HG02852 (cell line): ENCODE results near the gene CEP131.
"Not testable (repeated sequence)": the region's sequence is repeated elsewhere in the genome, so short reads cannot be mapped to it uniquely, and the experiment has no call there.

Source experiments
- ATAC-seq: cut with Tn5 transposase; IDR thresholded peaks from one replicate; pipeline ENCODE4 v1.9.1; 2021; ENCODE audit warnings: mild to moderate bottlenecking, moderate library complexity; ENCODE audit not compliant: unreplicated experiment

The CEP131 gene

DNA sequence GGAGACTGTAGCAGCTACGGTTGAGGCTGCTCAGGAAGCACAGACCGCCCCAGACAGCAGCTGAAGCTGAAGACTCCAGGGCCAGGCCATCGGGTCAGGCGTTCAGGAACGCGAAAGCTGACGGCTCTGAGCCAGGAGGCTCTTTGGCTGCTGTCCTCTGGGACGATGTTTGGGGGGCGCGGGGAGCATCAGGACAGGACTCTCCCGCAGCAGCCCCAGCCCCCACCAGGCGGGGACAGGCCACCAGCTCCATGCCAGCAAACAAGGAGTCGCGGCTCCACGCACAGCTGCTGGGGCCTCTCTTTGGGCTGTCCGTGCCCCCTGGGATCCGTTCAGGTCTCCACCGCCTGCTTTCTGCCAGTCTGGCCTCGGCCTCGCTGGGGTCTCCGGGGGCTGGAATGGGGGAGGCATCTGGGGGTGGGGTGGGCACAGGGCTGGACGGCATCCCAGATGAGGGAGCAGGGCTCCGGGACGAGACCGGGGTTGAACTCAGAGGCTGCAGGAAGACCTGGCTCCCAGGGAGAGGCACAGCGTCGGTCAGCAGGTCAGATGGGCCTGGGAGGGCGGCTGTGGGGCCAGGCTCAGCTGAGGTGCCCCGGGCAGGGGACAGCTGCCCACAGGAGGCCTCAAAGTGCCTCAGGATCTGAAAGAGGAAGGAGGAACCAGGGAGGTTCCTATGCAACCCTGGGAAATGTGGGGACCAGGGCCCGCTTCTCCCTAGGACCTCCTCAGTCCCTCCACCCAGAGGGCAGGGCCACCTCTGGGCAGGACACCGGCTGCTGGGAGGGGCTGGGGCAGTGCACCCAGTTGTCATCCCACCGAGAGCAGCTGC is 6.3 kb upstream of the CEP131 start:
- no peak for ATAC-seq

DNA sequence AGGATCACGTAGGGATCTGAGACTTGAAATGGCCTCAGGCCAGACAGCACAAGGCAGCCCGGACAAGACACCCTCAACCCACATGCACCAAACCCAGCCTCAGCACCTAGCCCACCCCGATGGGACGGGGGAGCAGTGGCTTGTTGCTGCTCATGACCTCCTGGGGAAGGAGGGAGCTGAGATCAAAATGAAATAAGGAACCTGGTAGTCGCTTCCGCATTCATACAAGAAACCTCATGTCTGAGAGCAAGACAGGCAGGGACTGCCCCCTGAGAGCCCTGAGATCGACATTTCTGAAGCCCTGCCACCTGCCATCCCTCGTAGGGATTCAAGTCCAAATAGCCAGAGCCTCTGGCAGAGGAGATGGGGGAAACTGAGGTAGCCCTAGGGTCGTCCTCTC is 5.7 kb upstream of the CEP131 start:
- no peak for ATAC-seq

DNA sequence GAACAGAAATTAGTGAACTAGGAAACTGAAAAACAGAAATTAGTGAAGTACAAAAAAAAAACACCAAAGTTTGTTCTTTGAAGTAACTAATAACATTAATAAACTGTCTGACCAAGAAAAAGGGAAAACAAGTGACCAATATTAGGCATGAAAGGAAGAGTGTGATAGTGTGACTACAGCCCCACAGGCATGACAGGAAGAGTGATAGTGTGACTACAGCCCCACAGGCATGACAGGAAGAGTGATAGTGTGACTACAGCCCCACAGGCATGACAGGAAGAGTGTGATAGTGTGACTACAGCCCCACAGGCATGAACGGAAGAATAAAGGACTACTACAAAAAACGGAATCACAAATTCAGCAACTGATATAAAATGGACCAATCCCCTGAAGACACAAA is 4.9 kb upstream of the CEP131 start:
- not testable (repeated sequence) for ATAC-seq

DNA sequence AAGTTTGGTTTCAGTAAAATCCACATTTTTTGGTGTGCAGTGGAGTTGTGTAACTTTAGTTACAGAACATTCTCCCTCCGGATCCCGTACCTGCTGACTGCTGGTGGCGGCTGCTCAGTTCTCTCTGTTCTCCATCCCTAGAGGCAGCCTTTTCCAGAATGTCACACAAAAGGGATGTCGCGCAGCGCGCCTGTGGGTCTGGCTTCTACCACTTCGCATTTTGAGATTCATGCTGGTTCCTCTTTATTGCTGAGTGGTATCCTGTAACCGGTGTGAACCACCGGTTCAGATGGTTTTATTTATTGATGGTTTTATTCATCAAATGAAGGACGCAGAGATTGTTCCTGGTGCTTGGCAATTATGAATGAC is 981 bp upstream of the CEP131 start:
- no peak for ATAC-seq

DNA sequence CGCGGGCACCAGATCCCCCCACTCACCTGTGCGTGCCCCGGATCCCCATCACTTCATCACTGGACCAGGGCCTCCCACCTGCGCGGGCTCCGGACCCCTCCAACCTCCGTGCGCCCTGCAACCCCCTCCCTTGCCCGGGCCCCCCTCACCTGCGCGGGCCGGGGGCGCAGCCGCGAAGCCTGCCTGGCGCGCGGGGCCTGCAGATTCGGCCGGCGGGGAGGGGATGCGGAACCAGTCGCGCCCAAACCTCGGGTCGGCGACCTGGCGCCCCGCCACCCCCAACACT is 202 bp downstream of the CEP131 start:
- ATAC-seq: peak; percentile 10

DNA sequence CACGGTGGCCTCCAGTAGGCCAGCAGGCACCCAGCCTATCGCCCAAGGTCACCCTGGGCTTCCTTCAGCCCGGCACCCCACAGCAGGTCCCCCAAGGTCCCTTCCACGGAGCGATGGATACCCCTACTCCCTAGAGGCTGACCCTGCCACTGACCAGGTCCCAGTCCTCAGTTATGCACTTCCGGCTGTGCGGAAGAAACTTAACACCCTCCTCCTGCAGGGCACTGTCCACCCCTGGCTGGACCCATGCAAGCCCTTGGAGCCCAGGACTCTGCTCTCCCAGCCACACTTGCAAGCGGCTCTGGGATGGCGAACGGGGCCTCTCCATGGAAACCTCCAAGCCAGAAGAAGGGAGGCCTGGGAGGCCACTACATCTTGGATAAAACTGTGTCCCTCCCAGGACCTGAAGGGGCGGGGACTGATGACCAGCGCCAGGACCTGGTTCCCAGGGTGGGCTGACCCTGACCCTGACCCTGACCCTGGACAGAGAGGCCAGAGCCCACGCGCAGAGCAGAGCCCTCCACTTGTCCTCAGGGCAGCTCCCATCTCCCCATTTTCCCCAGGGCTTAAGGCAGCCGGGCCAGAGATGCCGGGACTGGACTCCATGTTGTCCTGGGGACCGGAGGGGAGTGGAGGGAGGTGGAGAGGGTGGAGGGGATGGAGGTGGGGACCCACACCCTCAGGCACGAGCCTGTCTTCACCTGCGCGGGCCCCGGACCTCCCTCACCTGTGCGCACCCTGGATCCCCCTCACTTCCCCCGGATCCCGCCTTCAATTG is 734 bp downstream of the CEP131 start:
- no peak for ATAC-seq

DNA sequence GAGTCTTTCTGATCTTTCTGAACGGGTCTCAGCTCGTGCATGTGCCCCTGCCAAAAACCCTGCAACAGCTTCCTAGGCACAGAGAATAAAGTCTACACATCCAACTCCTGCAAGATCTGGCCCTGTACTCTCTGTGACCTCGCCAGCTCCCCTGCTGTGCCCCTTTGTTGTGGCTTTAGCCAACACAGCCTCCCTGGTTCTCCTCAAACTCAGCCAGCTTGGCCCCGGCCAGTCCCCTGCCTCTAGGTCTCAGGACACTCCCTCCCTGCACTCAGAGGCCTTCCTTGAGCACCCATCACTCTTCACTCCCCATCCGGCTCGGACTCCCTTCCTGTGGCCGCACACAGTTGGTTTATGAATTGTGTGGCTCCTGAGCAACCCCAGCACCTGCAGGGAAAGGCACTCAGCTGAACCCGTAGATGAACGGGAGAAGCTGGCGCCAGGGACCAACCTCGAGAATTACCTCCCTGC is 1.4 kb downstream of the CEP131 start:
- no peak for ATAC-seq

DNA sequence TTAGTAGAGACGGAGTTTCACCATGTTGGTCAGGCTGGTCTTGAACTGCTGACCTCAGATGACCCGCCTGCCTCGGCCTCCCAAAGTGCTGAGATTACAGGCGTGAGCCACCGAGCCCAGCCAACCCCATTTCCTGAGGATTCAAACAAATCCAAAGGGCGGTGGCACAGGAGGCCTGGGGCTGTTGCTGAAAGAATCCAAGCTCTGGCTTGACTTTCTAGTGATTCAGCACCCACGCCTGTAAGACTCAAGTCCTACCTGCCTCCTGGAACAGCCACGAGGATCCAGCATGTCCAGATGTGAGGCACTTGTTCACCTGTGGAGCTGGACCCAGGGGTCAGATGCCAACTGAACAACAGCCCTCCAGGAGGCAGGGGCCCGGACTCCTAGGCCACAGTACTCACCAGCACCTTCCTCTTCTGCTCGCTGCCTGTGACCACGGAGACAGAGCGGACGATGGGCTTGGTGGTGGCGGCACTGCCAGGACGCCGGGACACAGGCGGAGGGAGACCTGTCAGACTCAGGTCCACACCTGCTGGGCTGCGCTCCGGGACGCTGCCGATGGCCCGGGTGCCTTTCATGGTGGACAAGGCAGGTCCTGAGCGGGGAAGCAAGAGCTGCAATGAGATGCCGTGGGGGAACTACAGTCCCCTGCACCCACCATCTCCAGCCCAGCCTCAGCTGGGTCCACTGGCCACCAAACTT is 3.1 kb downstream of the CEP131 start:
- no peak for ATAC-seq

DNA sequence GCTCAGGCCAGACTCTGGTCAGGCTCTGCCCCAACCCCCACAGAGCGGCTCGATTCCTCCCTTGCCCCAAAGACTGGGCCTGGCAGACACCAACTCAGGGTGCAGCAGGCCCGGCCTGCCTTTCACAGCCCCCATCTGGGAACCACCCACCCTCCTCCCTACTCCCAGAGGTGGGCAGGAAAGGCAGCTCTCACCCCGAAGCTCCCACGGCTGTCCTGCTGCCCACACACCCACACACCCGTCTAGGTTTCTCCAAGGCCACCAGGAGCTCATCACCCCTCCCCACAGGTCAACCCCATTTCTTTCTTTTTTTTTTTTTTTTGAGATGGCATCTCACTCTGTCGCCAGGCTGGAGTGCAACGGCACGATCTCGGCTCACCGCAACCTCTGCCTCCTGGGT is 3.8 kb downstream of the CEP131 start:
- ATAC-seq: no peak

DNA sequence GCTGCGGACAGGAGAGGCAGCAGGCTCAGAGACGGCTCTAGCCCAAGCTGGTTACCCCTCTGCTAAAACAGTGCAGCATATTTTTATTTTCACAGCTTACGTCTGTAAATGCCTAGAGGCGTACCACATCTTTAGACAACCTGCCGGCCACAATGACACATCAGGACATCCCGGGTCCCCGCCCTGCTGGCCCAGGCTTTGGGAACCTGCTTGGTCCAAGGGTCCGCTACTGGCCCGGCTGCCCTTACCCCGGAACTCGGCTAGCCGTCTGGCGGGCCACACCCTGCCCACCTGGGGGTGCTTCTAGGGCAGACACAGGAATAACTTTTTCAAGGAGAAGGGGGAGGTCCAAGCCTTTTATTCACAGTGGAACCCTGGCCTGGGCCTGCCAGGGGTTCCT is 4.3 kb downstream of the CEP131 start:
- no peak for ATAC-seq

DNA sequence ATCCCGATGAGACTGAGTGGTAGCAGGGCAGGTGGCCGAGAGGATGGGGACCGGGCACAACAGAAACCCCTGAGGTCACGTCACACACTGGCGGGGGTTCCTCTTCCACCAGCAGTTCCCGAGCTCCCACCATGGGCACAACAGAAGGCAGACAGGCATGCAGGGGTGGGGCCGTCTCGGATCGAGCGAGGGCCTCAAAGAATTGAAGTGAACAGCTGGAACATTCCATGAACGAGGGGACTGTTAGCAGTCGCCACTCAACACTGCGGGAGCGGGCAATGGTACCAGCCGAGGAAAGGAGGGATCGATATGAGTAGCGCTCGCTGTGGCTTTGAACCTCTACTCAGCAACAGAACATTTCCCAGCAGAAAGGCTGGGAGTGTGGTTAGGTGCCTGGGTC is 5.3 kb downstream of the CEP131 start:
- no peak for ATAC-seq

DNA sequence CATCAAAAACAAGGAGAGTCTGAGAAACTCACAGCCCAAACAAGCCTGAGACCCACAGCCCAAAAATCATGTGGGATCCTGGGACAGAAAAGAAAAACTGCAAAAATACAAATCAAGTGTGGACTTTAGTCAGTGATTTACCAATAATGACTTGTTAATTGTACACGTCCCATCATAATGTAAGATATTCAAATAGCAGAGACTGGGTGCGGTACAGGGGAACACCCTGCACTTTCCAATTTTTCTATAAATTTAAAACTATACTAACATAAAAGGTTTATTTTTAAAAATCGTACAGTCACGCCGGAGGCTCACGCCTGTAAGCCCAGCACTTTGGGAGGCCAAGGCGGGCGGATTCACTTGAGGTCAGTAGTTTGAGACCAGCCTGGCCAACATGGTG is 8.8 kb downstream of the CEP131 start:
- ATAC-seq: no peak

DNA sequence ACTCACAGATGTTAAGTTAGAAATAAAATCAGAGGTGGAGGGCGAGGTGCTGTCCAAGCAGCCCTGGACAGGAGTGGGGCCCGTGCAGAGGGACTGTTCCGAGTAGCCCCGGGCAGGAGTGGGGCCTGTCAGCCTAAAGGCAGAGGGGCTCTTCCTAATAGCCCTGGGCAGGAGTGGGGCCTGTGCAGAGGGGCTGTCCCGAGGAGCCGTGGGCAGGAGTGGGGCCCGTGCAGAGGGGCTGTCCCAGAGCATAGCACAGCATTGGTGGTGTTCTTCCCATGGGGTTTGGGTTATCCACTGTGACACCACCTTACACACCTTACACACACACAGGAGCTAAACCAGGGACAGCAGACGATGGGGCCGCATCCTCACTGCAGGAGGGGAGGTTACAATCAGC is 10.4 kb downstream of the CEP131 start:
- no peak for ATAC-seq

DNA sequence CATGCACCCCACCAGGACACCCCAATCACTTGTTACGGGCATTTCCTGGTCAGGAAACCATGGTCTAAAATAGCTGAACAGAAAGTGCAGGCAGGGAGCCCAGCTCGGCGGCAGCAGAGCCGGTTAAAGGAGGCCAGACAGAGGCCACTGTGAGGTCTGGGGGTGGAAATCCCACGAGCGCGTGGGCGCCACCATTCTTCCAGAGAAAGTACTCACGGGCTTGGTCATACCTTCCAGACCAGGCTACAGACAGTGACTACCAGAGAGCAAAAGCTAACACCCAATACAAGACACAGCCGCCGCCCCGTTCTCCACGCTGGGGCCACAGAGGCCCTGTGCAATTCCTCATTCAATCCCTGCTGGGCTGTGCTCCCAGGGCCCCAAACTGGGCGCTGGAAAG is 11.9 kb downstream of the CEP131 start:
- no peak for ATAC-seq

DNA sequence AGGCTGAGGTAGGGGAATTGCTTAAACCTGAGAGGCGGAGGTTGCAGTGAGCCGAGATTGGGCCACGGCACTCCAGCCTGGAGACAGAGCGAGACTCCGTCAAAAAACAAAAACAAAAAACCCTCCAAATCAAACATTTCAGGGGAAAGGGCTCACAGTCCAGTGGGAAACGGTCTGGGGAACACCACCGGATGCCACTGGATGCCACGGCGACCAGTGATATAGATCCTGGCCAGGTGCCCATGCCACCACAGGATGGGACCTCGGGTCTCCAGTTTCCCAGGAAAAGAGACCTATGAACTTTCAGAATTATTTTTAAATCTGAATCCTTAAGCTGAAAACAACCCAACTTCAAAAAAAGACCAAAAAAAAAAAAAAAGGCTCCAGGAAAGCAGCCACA is 12.3 kb downstream of the CEP131 start:
- ATAC-seq: no peak

DNA sequence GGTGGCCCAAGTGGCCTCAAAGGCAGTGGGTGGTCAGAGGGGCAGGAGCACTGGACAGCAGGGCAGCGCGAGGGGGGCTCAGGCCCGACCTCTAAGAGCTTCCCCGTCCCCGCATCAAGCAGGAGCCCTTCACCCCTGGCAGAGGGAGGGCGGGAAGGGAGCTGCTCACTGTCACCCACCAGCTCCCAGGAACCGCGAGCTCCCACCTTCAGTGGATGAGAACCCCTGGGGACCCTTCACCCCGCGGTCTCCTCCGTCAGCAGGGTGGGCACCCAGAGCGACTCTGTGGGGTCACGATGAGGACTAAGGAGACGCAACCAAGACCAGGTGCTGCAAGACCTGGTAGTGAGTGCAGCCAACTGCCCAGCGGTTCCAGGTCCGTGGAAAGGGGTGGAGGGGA is 13.6 kb downstream of the CEP131 start:
- ATAC-seq: no peak

DNA sequence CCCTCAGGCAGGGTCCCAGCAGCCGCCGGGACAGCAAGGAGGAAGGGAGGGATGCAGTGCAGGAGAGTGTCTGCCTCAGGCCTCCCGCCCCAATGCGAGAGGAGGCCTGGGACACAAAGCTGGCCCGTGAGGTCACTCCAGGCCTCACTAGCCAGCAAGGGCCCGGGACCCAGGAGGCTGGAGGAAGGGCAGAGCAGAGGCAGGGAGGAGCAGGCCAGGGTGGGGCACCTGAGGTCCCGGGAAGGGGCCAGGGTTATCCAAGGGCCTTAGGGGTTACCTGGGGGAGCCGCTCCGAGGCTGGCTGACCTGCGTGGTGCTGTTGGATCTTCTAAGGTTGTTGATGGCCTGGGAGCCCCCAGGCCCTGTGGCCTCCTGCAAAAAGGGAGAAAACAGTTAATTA is 14.1 kb downstream of the CEP131 start:
- no peak for ATAC-seq

DNA sequence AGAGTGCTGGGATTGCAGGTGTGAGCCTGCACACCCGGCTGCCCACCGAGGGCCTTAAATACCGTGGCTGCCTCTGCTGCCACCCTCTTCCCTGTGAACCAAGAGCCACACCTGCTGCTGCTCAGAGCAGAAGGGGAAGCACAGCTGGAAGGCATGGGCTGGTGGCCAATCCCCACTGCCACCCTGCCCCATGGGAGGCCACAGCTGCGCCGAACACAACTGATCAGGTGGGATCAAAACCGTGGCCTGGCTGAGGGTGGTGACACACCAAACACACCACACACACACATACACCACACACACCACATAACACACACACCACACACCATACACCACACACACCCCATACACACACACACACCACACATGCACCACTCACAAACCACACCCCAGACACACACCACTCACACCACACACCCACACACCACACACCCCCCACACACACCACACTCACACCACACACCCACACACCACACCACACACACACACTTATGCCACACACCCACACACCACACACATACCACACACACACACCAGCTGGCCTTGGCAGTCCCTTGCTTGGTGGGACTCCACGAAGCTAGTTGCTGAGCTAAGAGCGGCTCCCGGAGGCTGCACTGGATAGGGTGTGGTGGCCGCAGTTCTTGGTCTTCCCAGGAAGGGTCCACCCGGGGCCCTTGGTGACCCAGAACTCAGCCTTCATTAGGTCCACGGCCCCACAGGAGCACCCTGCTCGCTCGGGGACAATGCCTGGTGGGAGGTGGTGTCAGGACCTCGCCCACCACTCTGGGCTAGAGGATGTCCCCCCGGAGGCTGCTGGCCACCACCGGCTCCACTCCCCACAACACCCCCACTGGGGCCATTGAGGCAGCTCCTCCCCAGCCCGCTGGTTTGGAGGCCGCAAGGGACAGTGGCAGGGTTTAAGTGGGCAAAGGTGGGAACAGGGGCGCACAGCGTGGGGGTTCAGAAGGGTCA is 14.9 kb downstream of the CEP131 start:
- ATAC-seq: no peak

DNA sequence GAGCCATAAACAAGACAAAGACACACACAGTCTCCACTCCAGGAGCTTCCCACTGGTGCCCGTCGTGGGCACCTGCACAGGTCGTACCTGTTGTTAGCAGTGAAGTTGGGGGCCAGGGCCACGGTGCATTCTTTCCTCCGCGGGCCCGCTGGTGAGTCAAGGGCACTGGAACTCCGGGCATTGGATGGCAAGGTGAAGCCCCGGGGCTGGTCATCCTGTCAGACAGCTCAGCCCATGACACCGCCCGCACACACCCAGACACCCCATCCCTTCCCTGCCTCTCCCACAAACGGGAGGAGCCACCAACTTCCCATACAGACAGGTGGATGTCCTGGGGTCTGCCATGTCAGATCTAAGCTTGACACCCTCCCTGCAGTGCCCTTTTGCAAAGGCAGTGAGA is 16.1 kb downstream of the CEP131 start:
- no peak for ATAC-seq

DNA sequence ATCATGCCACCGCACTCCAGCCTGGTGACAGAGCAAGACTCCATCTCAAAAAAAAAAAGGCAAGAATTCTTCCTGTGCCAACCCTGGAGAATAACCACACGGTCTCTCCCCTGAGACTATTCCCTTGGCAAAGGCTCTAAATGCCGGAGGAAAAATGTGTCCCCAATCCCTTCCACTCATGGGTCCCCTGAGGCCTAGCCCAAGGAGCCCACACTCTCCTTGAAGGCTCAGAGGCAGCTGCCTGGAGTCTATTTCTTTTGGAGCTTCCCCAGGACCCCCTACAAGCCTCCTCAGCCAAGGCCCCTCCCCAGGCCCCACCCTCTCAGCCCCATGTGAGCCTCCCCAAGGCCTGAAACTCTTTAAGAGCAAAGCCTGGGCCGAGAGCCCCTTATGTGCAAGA is 16.6 kb downstream of the CEP131 start:
- ATAC-seq: no peak

DNA sequence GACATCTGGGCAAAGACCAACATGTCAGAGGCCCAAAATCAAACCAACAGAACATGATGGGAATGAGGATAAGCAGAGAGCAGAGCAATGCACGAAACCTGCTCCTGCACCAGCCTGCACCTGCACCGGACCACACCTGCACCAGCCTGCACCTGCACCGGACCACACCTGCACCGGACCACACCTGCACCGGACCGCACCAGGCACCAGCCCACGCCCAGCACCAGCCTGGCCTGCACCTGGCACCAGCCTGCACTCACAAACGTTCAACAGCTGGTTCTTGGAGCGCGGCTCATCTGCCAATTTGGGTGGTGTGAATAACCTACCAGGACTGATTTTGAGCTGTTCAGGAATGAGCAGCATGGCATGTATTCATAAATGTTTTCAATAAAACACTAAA is 18.2 kb downstream of the CEP131 start:
- ATAC-seq: no peak
